GM12892 (cell line): ENCODE data around the gene ANAPC2.

Experiments used
- DNase-seq: peaks from one replicate; pipeline ENCODE4 v3.0.0; 2011; ENCODE audit not compliant: insufficient read length
- FAIRE-seq: peaks from 2 replicates; lab custom pipeline; 2011; peaks lifted over from hg19 to GRCh38; lab: Jason Lieb, UNC
- POLR2A ChIP-seq: IDR thresholded peaks from 2 replicates; pipeline ENCODE4 v1.6.1; 2011; ENCODE audit warnings: low read depth, low read length, control low read depth
- POLR2AphosphoS5 ChIP-seq: IDR thresholded peaks from 2 replicates; pipeline ENCODE4 v1.6.1; 2011; ENCODE audit warnings: low read depth, low read length, control low read depth
- TAF1 ChIP-seq: IDR thresholded peaks from 2 replicates; pipeline ENCODE4 v1.6.1; 2011; ENCODE audit warnings: low read depth, mild to moderate bottlenecking, control low read depth, low read length, borderline replicate concordance

The ANAPC2 gene

DNA sequence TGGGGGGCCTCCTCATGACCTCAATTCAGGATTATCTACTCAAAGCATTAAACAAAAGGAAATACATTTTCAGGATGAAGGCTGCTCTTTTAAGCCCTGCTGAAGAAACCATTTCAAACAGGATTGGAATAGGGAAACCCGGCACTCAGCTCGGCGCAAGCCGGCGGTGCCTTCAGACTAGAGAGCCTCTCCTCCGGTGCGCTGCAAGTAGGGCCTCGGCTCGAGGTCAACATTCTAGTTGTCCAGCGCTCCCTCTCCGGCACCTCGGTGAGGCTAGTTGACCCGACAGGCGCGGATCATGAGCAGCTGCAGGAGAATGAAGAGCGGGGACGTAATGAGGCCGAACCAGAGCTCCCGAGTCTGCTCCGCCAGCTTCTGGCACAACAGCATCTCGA lies 16.4 kb upstream of the ANAPC2 start:
- TF ChIP-seq POLR2A (no peak), TAF1 (no peak), POLR2AphosphoS5 (no peak)
- no peak for DNase-seq
- no peak for FAIRE-seq

DNA sequence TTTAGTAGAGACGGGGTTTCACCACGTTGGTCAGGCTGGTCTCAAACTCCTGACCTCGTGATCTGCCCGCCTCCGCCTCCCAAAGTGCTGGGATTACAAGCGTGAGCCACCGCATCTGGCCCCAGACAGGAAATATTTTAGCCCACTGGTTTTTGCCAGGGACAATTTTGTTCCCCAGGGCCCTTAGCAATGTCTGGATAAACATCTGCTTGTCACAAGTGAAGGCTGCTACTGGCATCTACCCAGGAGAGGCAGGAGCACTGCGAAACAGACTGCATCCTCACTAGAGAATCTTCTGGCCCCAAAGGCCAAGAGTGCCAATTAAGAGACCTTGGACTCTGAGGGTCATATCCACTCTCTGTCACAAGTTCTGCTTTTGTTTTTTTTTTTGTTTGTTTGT lies 14.6 kb upstream of the ANAPC2 start:
- FAIRE-seq (no peak), DNase-seq (no peak)

DNA sequence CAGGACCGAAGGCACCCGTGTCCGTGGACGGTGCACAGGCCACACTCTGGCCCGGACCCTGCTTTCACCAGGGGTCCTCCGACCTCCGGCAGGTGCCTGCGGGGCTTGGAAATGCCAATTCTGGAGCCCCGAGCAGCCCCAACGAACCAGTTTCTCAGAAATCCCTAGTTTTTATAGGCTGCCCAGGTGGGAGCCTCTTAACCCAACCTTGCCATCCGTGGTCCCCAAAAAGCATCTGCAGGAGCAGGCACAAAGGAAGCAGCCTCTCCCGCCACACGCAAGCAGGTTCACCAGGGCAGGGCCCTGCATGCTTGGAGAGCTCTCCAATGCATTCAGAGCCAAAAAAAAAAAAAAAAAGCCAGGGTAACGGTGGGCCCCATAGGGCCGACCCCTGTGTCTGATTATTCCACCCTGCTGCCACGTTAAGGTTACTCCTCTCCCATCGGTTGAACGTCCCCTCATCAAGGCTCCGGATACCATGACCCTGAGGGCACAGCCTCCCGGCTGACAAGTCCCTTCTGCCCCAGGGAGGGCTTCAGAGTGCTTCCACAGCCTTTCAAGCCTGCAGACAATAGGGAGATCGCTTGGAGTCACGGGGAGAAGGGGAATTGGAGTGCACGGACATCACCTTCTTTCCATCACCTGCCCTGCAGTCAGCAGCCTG lies 13.0 kb upstream of the ANAPC2 start:
- no peak for FAIRE-seq

More for the DNA sequence above, 14.6 kb upstream of the ANAPC2 start:
- no peak for TF ChIP-seq POLR2AphosphoS5
- TF ChIP-seq TAF1: no peak
- no peak for TF ChIP-seq POLR2A

DNA sequence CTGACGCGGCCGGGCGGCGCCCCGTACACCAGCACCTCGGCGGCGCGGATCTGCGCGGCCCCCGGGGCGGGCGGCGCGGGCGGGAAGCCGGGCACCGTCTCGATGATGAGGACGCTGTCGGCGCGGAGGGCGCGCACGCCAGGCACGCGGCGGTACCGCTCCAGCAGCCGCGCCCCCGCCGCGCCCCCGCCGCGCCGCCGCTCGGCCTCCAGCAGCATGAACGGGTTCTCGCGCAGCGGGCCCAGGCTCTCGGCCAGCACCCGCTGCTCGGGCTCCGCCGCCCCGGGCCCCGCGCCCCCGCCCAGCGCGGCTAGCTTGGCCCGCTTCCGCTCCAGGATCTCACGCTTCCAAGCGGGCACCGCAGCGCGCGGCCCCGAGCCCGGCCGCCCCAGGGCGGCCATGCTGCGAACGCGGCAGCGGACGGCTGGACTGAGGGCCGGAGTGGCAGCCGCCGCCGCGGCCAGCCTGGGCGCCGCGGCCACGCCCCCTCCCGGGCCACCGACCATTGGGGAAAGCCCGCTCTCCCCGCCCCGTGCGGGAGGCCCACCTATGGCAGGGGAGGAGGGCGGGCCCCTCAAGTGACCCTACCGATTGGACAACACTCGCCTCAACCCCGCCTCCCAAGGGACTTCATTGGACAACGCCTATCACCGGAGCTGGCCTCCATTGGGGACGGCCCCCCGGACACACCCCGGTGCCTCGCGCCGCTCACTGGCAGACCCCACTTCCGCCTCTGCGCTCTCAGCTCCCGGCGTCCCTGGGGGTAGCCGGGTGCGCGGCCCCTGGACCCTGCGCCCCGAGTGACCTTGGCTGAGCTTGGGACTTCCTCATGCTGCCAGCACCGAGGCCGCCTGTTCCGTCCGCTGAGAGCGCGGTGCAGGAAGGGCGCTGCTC lies 12.2 kb upstream of the ANAPC2 start, which contains the start of gene TPRN:
Gene TPRN, minus strand, starts transcription at position 431 of the 894 bp plus-strand sequence. Its CDS starts 30 bp downstream, at position 401.
- peak; percentile 97 for FAIRE-seq
- TF ChIP-seq TAF1 (peak; percentile 83; the same call in 1 of the 2 replicates), POLR2A (peak; percentile 93), POLR2AphosphoS5 (peak; percentile 84)
- DNase-seq: peak; percentile 100

More for the DNA sequence above, 13.0 kb upstream of the ANAPC2 start:
- no peak for DNase-seq
- TF ChIP-seq POLR2AphosphoS5 (no peak), POLR2A (no peak), TAF1 (no peak)

DNA sequence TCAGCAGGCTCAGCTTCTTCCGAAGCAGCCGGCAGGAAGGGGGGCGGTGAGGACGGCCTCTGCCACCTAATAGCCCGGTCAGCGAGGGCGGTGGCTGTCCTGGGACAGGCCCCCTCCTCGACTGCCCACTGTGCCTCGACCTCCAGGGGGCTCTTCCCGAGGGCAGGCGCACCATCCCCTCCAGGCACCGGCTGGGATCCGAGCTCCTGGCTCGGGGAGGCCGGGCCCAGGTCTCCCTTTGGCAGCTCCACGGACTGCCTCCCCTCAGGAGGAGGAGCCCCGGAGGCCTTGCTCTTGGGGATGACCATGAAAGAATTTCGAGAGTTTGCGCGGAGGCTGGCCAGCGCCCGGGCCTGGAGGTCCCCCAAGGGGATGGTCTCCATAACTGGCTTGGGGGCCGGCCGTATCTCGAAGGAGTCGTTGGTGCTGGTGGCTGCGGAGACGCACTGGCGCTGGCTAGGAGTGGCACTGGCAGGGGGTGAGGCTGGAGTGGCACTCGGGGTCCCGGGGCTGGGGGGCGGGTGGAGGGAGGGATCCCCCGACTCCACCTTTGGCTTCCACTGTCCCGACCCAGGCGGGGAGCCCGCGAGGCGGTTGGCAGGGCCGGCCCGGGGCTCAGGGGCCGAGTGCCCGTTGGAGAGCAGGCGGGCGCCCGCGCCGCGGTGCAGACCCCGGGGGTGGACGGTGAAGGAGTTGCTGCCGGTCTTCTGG lies 11.2 kb upstream of the ANAPC2 start:
- DNase-seq (no peak), FAIRE-seq (no peak)
- TF ChIP-seq TAF1 (no peak), POLR2AphosphoS5 (no peak), POLR2A (no peak)

DNA sequence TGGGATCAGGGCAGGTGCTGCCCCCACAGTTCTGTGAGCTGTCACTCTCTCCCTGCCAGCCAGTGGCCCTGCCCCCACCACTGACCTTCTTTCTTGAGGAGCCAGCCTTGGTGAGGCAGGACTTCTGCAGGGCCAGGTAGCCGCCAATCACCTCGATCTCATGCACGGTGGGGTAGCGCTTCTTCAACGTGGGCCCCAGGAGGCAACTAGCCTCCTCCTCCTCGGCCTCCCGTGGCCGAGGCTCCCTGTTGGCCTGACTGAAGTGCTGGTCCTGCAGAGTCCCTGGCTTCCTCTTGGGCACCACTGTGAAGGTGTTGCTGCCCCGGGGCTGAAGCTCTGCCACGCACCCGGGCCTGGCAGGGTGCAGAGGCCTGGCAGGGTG lies 10.5 kb upstream of the ANAPC2 start:
- no peak for FAIRE-seq
- TF ChIP-seq POLR2A (no peak), TAF1 (no peak), POLR2AphosphoS5 (no peak)
- DNase-seq: no peak

DNA sequence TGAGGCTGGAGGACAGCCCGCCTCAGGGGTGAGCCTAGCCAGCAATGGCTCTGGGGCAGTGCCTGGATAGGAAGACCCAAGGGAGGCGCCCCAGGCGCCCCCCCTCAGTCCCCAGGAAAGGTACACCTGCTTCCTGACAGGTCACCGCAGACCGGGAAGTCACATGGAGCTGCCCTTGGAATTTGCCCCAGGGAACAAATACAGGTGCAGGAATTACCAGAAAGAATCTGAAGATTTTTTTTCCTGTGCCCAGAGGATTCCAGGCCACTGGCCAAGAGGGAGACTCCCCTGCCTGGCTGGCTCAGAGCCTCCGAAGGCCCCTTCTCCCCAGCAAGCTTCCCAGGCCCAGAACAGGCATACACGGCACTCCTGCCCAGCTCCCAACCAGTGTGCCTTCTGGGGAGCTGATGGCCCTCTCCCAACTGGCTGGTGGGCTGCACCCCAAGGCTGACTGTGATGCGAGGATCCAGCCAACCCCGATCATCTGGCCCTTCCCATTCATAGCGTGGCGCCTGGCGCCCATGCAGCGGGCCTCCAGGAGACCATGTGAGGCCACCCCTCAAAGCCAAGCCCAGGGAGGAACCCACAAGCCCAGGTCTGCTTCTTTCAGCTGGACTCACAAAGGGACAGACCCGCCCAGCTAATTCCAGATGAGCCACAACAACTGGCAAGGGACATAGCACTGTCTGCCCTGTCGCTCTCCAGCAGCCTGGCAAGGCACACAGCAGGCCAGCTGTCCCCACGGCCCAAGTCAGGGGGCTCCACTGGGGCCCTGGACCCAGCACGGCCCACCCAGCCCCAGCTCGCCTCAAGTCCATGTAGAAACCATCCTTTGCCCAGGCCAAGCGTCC lies 9.9 kb upstream of the ANAPC2 start:
- FAIRE-seq: no peak
- TF ChIP-seq POLR2AphosphoS5: no peak
- no peak for TF ChIP-seq POLR2A
- no peak for TF ChIP-seq TAF1

DNA sequence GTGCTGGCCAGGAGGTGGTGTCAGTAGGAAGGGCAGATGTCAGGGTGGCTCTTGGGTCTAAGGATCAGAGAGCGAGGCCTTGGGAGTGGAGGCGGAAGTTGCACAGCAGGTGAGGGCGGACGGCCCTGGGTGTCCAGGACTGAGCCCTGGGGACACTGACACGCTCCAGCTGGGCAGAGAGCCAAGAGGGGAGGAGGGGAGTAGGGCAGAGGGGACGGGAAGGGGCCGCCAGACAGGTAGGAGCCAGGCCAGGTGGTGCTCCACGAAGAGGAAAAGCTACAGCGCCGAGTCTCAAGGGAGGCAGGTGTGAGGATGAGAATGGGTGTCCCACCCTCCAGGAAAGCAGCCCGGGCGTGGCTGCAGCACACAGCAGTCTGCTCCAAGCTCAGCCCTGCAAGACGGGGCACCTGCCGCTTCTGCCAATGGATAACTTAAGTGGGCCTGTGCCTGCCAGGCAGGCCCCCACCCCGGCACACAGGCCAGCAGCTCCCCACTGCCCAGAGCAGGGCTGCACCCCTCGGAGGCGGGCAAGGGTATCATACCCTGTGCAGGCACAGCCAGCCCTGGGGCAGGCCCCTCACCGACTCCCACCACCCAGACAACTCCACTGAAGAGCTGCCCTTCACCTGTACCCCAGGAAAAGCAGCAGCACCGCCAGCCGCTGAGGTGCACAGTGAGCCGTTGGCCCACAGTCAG lies 7.3 kb upstream of the ANAPC2 start:
- FAIRE-seq (no peak), DNase-seq (no peak)
- no peak for TF ChIP-seq POLR2AphosphoS5
- TF ChIP-seq TAF1: no peak
- no peak for TF ChIP-seq POLR2A

More for the DNA sequence above, 9.9 kb upstream of the ANAPC2 start:
- DNase-seq: no peak

DNA sequence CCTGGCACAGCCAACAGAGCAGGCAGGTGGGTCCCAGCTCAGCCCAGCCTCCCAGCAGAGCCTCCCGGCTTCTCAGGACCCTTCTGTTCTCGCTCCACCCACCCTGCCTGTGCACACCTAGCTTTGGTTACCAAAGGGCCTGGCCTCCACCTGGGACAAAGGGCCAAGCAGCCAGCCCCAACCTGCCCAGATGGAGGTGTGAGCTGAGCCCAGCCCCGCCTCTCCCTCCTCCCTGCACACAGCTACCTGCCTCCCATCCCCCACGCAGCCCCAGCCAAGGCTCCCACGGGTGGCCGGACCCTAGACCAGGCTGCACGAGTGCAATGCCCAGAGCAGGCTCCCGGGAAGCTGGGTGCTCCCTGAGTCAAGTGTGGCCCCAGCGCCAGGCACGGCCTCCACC lies 6.5 kb upstream of the ANAPC2 start:
- DNase-seq (no peak), FAIRE-seq (no peak)
- TF ChIP-seq TAF1 (no peak), POLR2AphosphoS5 (no peak), POLR2A (no peak)

DNA sequence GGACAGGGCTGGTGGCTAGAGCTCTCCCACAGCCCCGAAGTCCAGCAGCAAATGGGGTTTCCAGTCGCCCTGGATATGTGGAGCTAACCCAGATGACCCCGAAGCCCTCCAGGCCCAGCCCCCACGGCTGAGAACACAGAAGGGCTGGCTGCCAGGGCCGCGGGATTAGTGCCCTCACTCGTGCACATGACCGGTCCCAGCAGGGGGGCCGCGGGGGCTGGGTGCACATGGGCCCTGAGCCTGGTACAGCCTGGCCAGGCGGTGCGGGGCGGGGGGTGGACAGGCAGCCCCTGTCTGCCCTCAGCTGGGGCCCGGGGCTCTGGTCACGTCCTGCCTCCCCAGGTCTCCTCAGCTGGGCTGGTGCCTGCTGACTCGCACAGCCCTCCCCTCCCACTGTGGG lies 6.0 kb upstream of the ANAPC2 start:
- DNase-seq: no peak
- TF ChIP-seq POLR2AphosphoS5 (no peak), TAF1 (no peak), POLR2A (no peak)
- no peak for FAIRE-seq
